DOHH2 (cell line): ENCODE results near the gene DNAJC17.

Source experiments
- H3F3A ChIP-seq: fragments of 200-600 bp; sonication (generic), shearing (Covaris generic); 2 replicates; pipeline ENCODE4 v1.6.0; 2016; ENCODE audit warnings: antibody characterized with exemption, mild to moderate bottlenecking; ENCODE audit not compliant: control insufficient read depth, insufficient read depth
- H3K27ac ChIP-seq: fragments of 200-600 bp; sonication (generic); 2 replicates; pipeline ENCODE4 v1.5.1; 2014; ENCODE audit warnings: low read depth, mild to moderate bottlenecking, low read length, moderate library complexity
- H3K27me3 ChIP-seq: fragments of 200-600 bp; sonication (generic); 2 replicates; pipeline ENCODE4 v1.6.1; 2014; ENCODE audit warnings: mild to moderate bottlenecking, low read length, mixed read lengths; ENCODE audit not compliant: control insufficient read depth
- H3K36me3 ChIP-seq: fragments of 200-600 bp; sonication (generic); 2 replicates; pipeline ENCODE4 v1.6.1; 2014; ENCODE audit warnings: mild to moderate bottlenecking, low read length, moderate library complexity, mixed read lengths; ENCODE audit not compliant: control insufficient read depth
- H3K4me1 ChIP-seq: fragments of 200-600 bp; sonication (generic); 2 replicates; pipeline ENCODE4 v1.6.1; 2014; ENCODE audit warnings: mild to moderate bottlenecking, low read length, mixed read lengths; ENCODE audit not compliant: control insufficient read depth
- H3K4me2 ChIP-seq: fragments of 200-600 bp; sonication (generic); 2 replicates; pipeline ENCODE4 v1.6.0; 2014; ENCODE audit warnings: mild to moderate bottlenecking, low read length, moderate library complexity
- H3K4me3 ChIP-seq: fragments of 200-600 bp; sonication (generic); 2 replicates; pipeline ENCODE4 v1.5.1; 2014; ENCODE audit warnings: mild to moderate bottlenecking, low read length, mixed read lengths
- H3K79me2 ChIP-seq: fragments of 200-600 bp; sonication (generic); 2 replicates; pipeline ENCODE4 v1.6.1; 2014; ENCODE audit warnings: mild to moderate bottlenecking, low read length, mixed read lengths; ENCODE audit not compliant: control insufficient read depth
- H3K9me2 ChIP-seq: fragments of 200-600 bp; sonication (generic); replicated peaks from 2 replicates; pipeline ENCODE4 v1.6.1; 2014; ENCODE audit warnings: mild to moderate bottlenecking, low read length, mixed read lengths; ENCODE audit not compliant: control insufficient read depth
- H3K9me3 ChIP-seq: fragments of 200-600 bp; sonication (generic); 2 replicates; pipeline ENCODE4 v1.6.1; 2014; ENCODE audit warnings: antibody characterized with exemption, low read length, mixed read lengths; ENCODE audit not compliant: control insufficient read depth, insufficient read depth
- H4K20me1 ChIP-seq: fragments of 200-600 bp; sonication (generic); 2 replicates; pipeline ENCODE4 v1.6.0; 2014; ENCODE audit warnings: low read depth, mild to moderate bottlenecking, antibody characterized with exemption, low read length, moderate library complexity; ENCODE audit not compliant: control insufficient read depth, insufficient read depth
- CTCF ChIP-seq: fragments of 200-600 bp; sonication (generic); IDR thresholded peaks from one replicate; pipeline ENCODE4 v1.5.1; 2014; ENCODE audit warnings: antibody characterized with exemption, mild to moderate bottlenecking, low read depth, low read length; ENCODE audit not compliant: poor library complexity, severe bottlenecking
- EZH2phosphoT487 ChIP-seq: fragments of 200-600 bp; sonication (generic); IDR thresholded peaks from 2 replicates; pipeline ENCODE4 v1.6.1; 2017; ENCODE audit warnings: borderline replicate concordance, mild to moderate bottlenecking, antibody characterized with exemption, low read length, moderate library complexity, mixed read lengths

The DNAJC17 gene

GRCh38 chr15:40850576-40851112, 43.4 kb upstream of the DNAJC17 start:
- Histone ChIP-seq H3K27me3 (no peaks in the 10 kb centered on the region), H3K9me2 (no peaks in the 10 kb centered on the region), H3K4me1 (peaks cover 25% of the 10 kb centered on the region), H3F3A (peaks cover 3% of the 10 kb centered on the region; the same call in 1 of the 2 replicates), H3K36me3 (no peaks in the 10 kb centered on the region), H3K4me3 (no peak overlapping the region), H3K27ac (no peak overlapping the region), H3K79me2 (peaks cover 2% of the 10 kb centered on the region; the same call in 1 of the 2 replicates), H3K9me3 (no peaks in the 10 kb centered on the region), H3K4me2 (no peak overlapping the region), H4K20me1 (no peaks in the 10 kb centered on the region)
- no peak for TF ChIP-seq EZH2phosphoT487
- TF ChIP-seq CTCF = no peak

- peaks cover 3% of the 10 kb centered on the region for H3F3A ChIP-seq
- peaks cover 11% of the 10 kb centered on the region for H3K27me3 ChIP-seq
- H3K4me3 ChIP-seq = peak overlapping the region; percentile 60
- peak overlapping the region; percentile 36 for H3K27ac ChIP-seq
- no peaks in the 10 kb centered on the region for H3K36me3 ChIP-seq
- H3K4me1 ChIP-seq = peaks cover 47% of the 10 kb centered on the region
- peaks cover 4% of the 10 kb centered on the region; the same call in 1 of the 2 replicates for H3K79me2 ChIP-seq
- TF ChIP-seq EZH2phosphoT487 (no peak), CTCF (no peak)
- peak overlapping the region; percentile 71 for H3K4me2 ChIP-seq
- H3K9me3 ChIP-seq = no peaks in the 10 kb centered on the region
- H4K20me1 ChIP-seq = no peaks in the 10 kb centered on the region
- H3K9me2 ChIP-seq = no peaks in the 10 kb centered on the region
These were observed 40.1 kb upstream of the DNAJC17 start for GRCh38 chr15:40847223-40847961.

DNA sequence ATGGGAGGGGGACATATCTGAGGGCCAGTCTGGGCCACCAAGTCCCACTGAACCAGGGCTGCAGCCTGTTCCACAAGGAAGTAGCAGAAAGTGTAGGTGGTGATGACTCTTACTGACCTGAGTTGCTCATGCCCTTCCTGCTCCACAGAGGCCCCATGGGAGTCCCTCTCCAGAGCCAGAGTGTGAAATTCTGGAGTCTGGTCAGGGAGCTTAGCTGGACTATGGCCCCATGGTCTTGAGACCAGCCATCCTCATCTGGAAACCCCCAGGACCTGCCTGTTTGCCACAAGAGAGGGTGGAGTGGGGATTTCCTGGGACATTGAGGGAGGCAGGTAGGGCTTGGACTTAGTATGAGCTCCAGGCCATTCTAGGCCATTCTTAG, 39.6 kb upstream of the DNAJC17 start:
- Histone ChIP-seq H3K9me2 (no peaks in the 10 kb centered on the region), H3K27ac (peak overlapping the region; percentile 36), H3K4me3 (peak overlapping the region; percentile 60), H3K9me3 (no peaks in the 10 kb centered on the region), H3K79me2 (peaks cover 4% of the 10 kb centered on the region; the same call in 1 of the 2 replicates), H3K36me3 (no peaks in the 10 kb centered on the region), H3F3A (peaks cover 3% of the 10 kb centered on the region), H3K4me2 (peak overlapping the region; percentile 71), H3K27me3 (peaks cover 11% of the 10 kb centered on the region), H4K20me1 (no peaks in the 10 kb centered on the region), H3K4me1 (peaks cover 47% of the 10 kb centered on the region)
- TF ChIP-seq CTCF (no peak), EZH2phosphoT487 (no peak)
